GM10248 (cell line): ENCODE results near the gene IGFBP1.
"Not testable (repeated sequence)": the region's sequence is repeated elsewhere in the genome, so short reads cannot be mapped to it uniquely, and the experiment has no call there.

Experiments used
- CTCF ChIA-PET: fragments of 300-600 bp; sonication (Branson Sonifier 250); formaldehyde crosslinking; extraction: SDS; loops from one replicate; lab custom pipeline; 2021; ENCODE audit warnings: antibody characterized with exemption; lab: Yijun Ruan, JAX
- POLR2A ChIA-PET: fragments of 350-650 bp; sonication (Branson Sonifier 250); formaldehyde crosslinking; extraction: SDS; loops from one replicate; lab custom pipeline; 2020; ENCODE audit warnings: antibody characterized with exemption; lab: Yijun Ruan, JAX
- DNase-seq: peaks from one replicate; pipeline ENCODE4 v3.0.0; 2012; ENCODE audit errors: extremely low spot score
- TF ChIP-seq, protein P1 (sequence below): IDR thresholded peaks from 2 replicates; pipeline ENCODE4 v1.5.1; 2012; ENCODE audit warnings: mild to moderate bottlenecking, low read depth; ENCODE audit errors: extremely low read depth, missing control alignments, control extremely low read depth

IGFBP1 gene

DNA sequence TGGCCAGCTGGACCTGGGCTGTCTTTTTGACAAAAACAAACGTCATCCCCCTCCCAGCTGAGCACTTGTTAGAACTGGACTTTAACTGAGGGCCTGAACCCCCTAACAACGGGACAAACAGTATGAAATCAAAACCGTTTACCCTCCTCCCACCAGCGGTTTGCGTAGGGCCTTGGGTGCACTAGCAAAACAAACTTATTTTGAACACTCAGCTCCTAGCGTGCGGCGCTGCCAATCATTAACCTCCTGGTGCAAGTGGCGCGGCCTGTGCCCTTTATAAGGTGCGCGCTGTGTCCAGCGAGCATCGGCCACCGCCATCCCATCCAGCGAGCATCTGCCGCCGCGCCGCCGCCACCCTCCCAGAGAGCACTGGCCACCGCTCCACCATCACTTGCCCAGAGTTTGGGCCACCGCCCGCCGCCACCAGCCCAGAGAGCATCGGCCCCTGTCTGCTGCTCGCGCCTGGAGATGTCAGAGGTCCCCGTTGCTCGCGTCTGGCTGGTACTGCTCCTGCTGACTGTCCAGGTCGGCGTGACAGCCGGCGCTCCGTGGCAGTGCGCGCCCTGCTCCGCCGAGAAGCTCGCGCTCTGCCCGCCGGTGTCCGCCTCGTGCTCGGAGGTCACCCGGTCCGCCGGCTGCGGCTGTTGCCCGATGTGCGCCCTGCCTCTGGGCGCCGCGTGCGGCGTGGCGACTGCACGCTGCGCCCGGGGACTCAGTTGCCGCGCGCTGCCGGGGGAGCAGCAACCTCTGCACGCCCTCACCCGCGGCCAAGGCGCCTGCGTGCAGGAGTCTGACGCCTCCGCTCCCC is at the start of gene IGFBP1:
Gene IGFBP1 (plus strand): TSS at position 304 of the 808 bp plus-strand sequence. CDS start 165 bp downstream, at position 469.
- CTCF ChIA-PET: no interaction called here
- no peak for DNase-seq
- POLR2A ChIA-PET: no interaction called here
- TF ChIP-seq, protein P1, sequence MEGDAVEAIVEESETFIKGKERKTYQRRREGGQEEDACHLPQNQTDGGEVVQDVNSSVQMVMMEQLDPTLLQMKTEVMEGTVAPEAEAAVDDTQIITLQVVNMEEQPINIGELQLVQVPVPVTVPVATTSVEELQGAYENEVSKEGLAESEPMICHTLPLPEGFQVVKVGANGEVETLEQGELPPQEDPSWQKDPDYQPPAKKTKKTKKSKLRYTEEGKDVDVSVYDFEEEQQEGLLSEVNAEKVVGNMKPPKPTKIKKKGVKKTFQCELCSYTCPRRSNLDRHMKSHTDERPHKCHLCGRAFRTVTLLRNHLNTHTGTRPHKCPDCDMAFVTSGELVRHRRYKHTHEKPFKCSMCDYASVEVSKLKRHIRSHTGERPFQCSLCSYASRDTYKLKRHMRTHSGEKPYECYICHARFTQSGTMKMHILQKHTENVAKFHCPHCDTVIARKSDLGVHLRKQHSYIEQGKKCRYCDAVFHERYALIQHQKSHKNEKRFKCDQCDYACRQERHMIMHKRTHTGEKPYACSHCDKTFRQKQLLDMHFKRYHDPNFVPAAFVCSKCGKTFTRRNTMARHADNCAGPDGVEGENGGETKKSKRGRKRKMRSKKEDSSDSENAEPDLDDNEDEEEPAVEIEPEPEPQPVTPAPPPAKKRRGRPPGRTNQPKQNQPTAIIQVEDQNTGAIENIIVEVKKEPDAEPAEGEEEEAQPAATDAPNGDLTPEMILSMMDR: no peak

DNA sequence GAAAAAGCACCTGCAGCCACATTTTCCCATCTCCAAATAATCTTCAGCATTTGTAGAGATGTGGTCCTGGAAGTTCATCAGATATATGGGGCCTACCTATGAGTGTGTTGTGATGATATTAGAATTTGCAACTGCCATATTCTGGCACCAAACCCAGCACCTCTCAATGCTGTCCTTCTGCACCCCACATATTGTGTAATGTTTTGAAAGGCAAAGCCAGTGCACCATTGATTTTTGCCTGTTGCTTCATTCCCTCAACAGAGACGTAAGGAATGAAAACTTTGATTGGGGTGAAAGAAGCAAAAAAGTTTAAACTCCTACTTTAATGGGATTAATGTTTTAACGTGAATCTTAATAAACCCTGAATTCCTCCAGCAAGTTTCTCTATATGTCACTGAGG is 49.4 kb upstream of the IGFBP1 start:
- DNase-seq, POLR2A ChIA-PET, CTCF ChIA-PET: not testable (repeated sequence)

GRCh38 chr7:45841926-45842717 is 46.2 kb upstream of the IGFBP1 start:
- CTCF ChIA-PET, POLR2A ChIA-PET: not testable (repeated sequence)

GRCh38 chr7:45846536-45846935 is 41.8 kb upstream of the IGFBP1 start:
- DNase-seq, POLR2A ChIA-PET, CTCF ChIA-PET: not testable (repeated sequence)

More at GRCh38 chr7:45841926-45842717, 46.2 kb upstream of the IGFBP1 start:
- DNase-seq: not testable (repeated sequence)

- CTCF ChIA-PET, POLR2A ChIA-PET, DNase-seq: not testable (repeated sequence)
These were observed 39.6 kb upstream of the IGFBP1 start for GRCh38 chr7:45848734-45849133.

- POLR2A ChIA-PET, DNase-seq: not testable (repeated sequence)
- CTCF ChIA-PET: interaction anchor here (3.7 kb wide), 1 partner anchor 190 kb away, joined by 34 read pairs; no protein-coding TSS in a partner anchor
These were observed 35.3 kb upstream of the IGFBP1 start for GRCh38 chr7:45852984-45853383.

DNA sequence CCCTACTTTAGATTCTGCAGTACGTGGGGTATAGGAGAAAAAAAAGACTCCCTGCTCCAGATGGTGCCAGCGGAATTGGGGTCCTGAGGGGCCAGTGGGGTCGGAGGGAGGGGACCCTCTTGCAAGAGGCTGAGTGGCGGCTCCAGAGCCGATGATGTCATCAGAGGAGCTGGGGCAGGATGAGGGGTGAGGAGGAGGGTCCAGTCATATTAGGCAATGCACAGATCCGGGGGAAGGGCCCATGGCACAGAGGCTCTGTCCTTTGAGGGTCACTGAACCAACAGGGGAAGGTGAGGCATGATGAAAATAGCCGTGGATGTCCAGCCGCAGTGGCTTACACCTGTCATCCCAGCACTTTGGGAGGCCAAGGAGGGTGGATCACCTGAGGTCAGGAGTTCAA is 34.8 kb upstream of the IGFBP1 start:
- DNase-seq, POLR2A ChIA-PET: not testable (repeated sequence)
- CTCF ChIA-PET: interaction anchor here (1.0 to 3.7 kb wide), 3 partner anchors 9 to 191 kb away, joined by 3 to 34 read pairs (median 5); no protein-coding TSS in a partner anchor

DNA sequence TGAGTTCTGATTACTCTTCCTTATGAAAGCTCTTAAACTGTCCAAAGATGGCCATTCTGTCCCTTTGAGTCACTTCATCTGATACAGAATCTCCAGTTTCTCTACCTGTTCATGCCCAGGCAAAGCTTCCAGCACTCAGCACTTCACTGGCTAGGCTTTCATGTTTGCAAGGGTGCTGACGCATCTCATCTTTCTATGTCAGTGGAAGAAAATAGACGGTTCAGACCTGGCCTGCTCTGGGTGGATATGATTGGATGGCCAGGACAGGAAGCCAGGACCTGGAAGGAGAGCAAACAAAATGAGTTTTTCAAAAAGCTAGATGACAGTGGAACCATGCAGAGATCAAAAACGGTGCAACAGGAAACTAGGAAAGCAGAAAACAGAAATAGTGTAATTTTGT is 32.6 kb upstream of the IGFBP1 start:
- DNase-seq, POLR2A ChIA-PET: not testable (repeated sequence)
- CTCF ChIA-PET: interaction anchor here (0.9 to 3.7 kb wide), 3 partner anchors 191 to 701 kb away, joined by 3 to 34 read pairs (median 4); no protein-coding TSS in a partner anchor

- POLR2A ChIA-PET: not testable (repeated sequence)
These were observed 31.4 kb upstream of the IGFBP1 start for GRCh38 chr7:45856888-45857287.

DNA sequence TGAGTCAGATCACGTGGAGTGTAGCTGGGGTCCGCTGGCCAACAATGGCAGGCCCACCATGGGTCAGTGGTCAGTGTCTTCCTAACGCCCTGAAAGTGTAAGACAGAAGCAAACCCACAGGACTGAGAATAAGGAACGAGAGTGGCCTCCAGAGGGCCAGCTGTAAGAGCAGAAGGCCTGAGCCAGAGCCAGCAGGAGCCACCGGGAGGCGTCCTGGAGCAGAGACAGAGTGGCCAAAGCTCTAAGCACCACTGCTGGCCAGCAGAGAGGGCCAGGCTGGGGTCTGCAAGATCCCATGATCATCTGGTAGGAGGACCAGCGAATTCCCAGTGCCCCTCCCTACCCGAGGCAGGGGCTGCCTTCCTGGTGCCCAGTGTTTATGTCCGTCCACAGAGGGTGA is 24.6 kb upstream of the IGFBP1 start:
- no peak for DNase-seq
- TF ChIP-seq, protein P1: no peak
- ChIA-PET POLR2A (no interaction called here), CTCF (interaction anchor here (1.0 to 1.2 kb wide), 3 partner anchors 9 to 201 kb away, joined by 3 to 4 read pairs (median 3); no protein-coding TSS in a partner anchor)

More at GRCh38 chr7:45856888-45857287, 31.4 kb upstream of the IGFBP1 start:
- not testable (repeated sequence) for DNase-seq
- CTCF ChIA-PET: interaction anchor here (2.1 kb wide), 1 partner anchor 15 kb away, joined by 6 read pairs; no protein-coding TSS in a partner anchor
